NCI-H460 (cell line): ENCODE results near the gene DDIT4. TPM values are rescaled to one million over a fixed set of nuclear protein-coding genes. Genes with fewer than 3 reads are reported as not detected.
"Not testable (repeated sequence)": the region's sequence is repeated elsewhere in the genome, so short reads cannot be mapped to it uniquely, and the experiment has no call there.

ENCODE experiments used
- DNase-seq: peaks from one replicate; pipeline ENCODE4 v3.0.0-alpha.2; 2016; ENCODE audit warnings: low read depth; ENCODE audit errors: extremely low read depth
- total RNA-seq: library from RNA; depleted of rRNA; stranded (reverse); fragments of >200 nt; shearing (Covaris generic); gene quantifications from 2 replicates; pipeline ENCODE4 v1.2.3, GENCODE V29; 2014

The DDIT4 gene
- total RNA-seq, 1 experiment from 2014 or later, result 711 TPM

- DNase-seq, result no peak
These were observed 12.3 kb downstream of the DDIT4 start for GRCh38 chr10:72285972-72286521.

- no peak for DNase-seq
These were observed 17.4 kb downstream of the DDIT4 start for GRCh38 chr10:72291019-72291532.

- DNase-seq, result no peak
These were observed 18.5 kb downstream of the DDIT4 start for GRCh38 chr10:72292223-72292691.

GRCh38 chr10:72295330-72295910 lies 21.7 kb downstream of the DDIT4 start:
- no peak for DNase-seq

GRCh38 chr10:72296829-72297280 lies 23.1 kb downstream of the DDIT4 start:
- not testable (repeated sequence) for DNase-seq

GRCh38 chr10:72297281-72297804 lies 23.6 kb downstream of the DDIT4 start:
- DNase-seq, result peak; percentile 98

- DNase-seq, result peak; percentile 99
These were observed 24.3 kb downstream of the DDIT4 start for GRCh38 chr10:72297805-72298591.

GRCh38 chr10:72298592-72299519 lies 25.1 kb downstream of the DDIT4 start:
- no peak for DNase-seq

- no peak for DNase-seq
These were observed 29.9 kb downstream of the DDIT4 start for GRCh38 chr10:72303424-72304128.

- DNase-seq, result no peak
These were observed 32.6 kb downstream of the DDIT4 start for GRCh38 chr10:72306215-72306760.

GRCh38 chr10:72307711-72308110 lies 34.0 kb downstream of the DDIT4 start:
- not testable (repeated sequence) for DNase-seq

- no peak for DNase-seq
These were observed 34.7 kb downstream of the DDIT4 start for GRCh38 chr10:72308320-72308987.

- DNase-seq, result no peak
These were observed 35.8 kb downstream of the DDIT4 start for GRCh38 chr10:72309290-72310240.

- DNase-seq, result no peak
These were observed 36.5 kb downstream of the DDIT4 start for GRCh38 chr10:72310241-72310633.

GRCh38 chr10:72310636-72311035 lies 36.9 kb downstream of the DDIT4 start:
- no peak for DNase-seq

GRCh38 chr10:72311667-72312066 lies 37.9 kb downstream of the DDIT4 start:
- DNase-seq, result no peak

GRCh38 chr10:72312865-72313391 lies 39.2 kb downstream of the DDIT4 start:
- no peak for DNase-seq
